Adrenal gland (tissue), 5 donors: ENCODE data around the gene NACAD.

Source experiments
- CTCF ChIP-seq, 6 experiments: fragments of 450-650 bp in 4 of 6; fragments of 200-600 bp in 2 of 6; sonication (generic) in 1 of 6; IDR thresholded peaks; 1 replicate in 5 of 6; 2 replicates in 1 of 6; pipeline versions ENCODE4 v1.5.1 to v1.8.0; 2016 to 2021; ENCODE audit warnings: antibody characterized with exemption in 6 of 6, mild to moderate bottlenecking in 2 of 6, moderate library complexity in 1 of 6
- POLR2A ChIP-seq, 2 donors: fragments of 450-650 bp; IDR thresholded peaks; one replicate each; pipeline ENCODE4 v1.6.1; 2017; ENCODE audit warnings: antibody characterized with exemption in 2 of 2, mild to moderate bottlenecking in 2 of 2, moderate library complexity in 1 of 2
- donor health status: DM: no; HTN: no; CAD: no.

DNA sequence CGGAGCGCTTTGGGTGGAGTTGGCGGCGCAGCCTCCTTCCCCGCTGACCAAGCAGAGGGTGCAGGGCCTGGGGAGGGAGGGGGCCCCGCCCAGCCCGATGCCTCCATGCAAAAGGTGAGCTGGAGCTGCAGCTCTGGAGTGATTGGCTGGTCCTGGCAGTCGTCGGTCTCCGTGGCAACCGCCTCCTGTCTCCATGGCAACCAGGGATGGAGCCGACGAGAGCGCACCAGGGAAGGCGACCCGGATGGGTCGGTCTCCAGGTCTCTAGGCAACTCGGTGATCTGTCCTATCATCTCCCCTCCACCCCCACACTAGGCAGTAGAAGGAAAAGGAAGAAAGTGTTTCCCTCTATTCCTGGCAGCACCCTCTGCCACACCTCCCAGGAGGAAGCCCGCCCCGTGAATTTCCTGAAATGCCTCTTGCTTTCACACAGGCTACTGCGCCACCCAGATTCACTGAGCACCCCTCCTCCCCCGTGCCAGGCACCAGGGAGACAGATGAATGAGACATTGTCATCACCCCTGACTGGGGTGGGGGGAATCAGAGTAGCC, 647 bp upstream of the NACAD start:
- TF ChIP-seq CTCF (IDR thresholded peaks at IDR 0.05) (no peak), POLR2A (IDR thresholded peaks at IDR 0.05) (no peak)
